Embryonic facial prominence (tissue), 1 donor: ENCODE data around the gene FGF18.
"Not testable (repeated sequence)": the region's sequence is repeated elsewhere in the genome, so short reads cannot be mapped to it uniquely, and the experiment has no call there.

Experiments used
- DNase-seq: peaks from one replicate; pipeline ENCODE4 v3.0.0-alpha.2; 2016; ENCODE audit errors: extremely low spot score

The FGF18 gene

DNA sequence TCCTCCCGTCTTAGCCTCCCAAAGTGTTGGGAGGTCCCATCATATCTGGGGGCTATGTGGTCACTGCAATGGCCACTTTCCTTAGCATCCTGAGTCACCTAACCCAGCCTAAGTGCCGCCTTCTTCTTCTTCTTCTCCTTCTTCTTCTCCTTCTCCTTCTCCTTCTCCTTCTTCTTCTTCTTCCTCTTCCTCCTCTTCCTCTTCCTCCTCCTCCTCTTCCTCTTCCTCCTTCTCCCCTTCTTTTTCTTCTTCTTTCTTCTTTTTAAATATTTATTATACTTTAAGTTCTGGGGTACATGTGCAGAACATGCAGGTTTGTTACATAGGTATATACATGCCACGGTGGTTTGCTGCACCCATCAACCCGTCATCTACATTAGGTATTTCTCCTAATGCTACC lies 78.0 kb downstream of the FGF18 start:
- not testable (repeated sequence) for DNase-seq

DNA sequence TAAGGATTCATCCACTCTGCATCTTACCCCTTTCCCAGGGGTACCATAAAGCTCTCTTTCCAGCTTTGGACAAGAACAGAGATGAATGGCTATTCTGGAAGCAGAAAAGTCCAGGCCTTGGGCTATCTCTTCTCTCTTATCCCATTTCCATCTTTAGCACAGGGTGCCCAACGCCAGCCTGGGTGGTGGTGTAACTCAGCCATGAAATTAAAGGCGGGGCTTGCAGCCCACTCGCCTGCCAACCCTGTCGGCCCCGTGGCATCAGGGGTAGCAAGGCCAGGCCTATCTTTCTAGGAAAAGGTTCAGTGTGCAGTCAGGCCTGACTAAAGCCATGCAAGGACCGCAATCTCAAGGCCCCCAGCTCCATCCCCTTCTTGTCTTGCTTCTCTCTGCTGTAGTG lies 78.7 kb downstream of the FGF18 start:
- no peak for DNase-seq

DNA sequence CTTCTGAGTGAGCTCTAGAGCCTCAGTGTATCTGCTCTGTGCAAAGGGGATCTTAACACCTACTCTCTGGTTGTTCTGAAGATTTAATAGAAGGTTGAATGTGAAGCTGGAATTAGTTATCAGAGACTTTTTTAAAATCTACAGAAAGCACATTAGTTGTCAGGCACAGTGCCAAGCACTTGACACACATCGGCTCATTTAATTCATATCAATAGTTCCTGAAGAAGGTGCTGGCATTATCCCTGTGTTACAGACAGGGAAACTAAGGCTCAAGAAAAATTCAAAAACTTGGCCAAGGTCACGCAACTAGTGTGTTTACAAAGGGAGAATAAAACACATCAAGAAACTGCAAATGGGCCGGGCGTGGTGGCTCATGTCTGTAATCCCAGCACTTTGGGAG lies 80.2 kb downstream of the FGF18 start:
- no peak for DNase-seq

DNA sequence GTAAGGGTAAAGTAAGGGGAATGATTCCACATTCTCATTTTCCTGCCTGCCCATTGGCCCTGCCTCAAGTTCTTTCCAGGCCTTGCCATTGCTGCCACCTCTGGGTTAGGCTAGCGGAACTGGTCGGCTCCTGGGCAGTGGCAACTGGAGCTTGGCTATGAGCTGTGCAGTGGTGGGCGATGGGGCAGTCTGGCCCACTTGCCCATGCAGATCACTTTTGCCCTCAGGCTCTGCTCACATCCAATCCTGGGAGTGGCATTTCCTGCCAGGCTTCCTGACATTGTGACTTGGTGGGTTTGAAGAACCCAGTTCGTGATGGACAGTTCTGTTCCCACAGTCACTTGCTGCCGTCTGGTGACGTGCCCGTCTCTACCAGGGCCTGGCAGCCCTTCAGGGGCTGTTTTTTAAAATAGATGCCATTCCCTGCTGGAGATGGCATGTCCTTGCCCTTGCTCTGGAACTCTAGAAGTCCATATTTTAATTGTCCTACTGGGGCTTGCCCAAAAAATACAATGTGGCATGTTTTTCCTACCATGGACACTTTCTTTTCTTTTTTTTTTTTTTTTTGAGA lies 86.1 kb downstream of the FGF18 start:
- DNase-seq, result no peak

DNA sequence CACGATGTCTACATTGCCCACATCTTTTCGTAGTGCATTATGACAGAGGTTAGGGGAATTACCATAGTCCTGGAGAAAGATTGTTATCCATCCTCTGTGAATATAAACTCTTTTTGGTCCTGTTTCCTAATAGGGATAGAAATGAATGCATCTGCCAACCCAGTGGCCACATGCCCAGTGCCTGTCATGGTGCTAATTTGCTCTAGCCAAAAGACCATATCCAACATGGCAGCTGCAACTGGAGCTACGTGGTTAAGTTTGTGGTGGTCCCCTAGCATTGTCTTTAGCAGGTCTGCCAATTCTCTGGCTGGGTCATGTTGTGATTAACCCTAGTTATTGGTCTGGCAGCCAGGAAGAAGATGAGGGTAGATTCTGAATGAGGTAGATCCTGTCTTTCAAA lies 87.5 kb downstream of the FGF18 start:
- no peak for DNase-seq
